Smooth muscle cell (in vitro differentiated cells): Measurements from ENCODE around the gene IL6ST. TPM values are rescaled to one million over a fixed set of nuclear protein-coding genes. Genes with fewer than 3 reads are reported as not detected.

Experiments used
- DNase-seq: peaks from one replicate; lab custom pipeline; 2025; ENCODE audit not compliant: unreplicated experiment; lab: John Stamatoyannopoulos, UW
- H2AFZ ChIP-seq: fragments of 200-600 bp; sonication (generic); 2 replicates; pipeline ENCODE4 v1.6.0; 2016; ENCODE audit warnings: antibody characterized with exemption, low read depth, mild to moderate bottlenecking
- H3F3A ChIP-seq: fragments of 200-600 bp; sonication (generic); 2 replicates; pipeline ENCODE4 v1.6.0; 2017; ENCODE audit warnings: antibody characterized with exemption, low read depth
- H3K27ac ChIP-seq: fragments of 200-600 bp; sonication (generic); 2 replicates; pipeline ENCODE4 v1.5.1; 2016; ENCODE audit warnings: low read depth, mild to moderate bottlenecking
- H3K27me3 ChIP-seq: fragments of 200-600 bp; sonication (generic); 2 replicates; pipeline ENCODE4 v1.6.1; 2016; ENCODE audit warnings: low read depth, mild to moderate bottlenecking
- H3K36me3 ChIP-seq: fragments of 200-600 bp; sonication (generic); 2 replicates; pipeline ENCODE4 v1.5.1; 2016; ENCODE audit warnings: low read depth
- H3K4me1 ChIP-seq: fragments of 200-600 bp; sonication (generic); 2 replicates; pipeline ENCODE4 v1.5.1; 2016; ENCODE audit warnings: low read depth
- H3K4me2 ChIP-seq: fragments of 200-600 bp; sonication (generic); 2 replicates; pipeline ENCODE4 v1.6.0; 2016; ENCODE audit warnings: mild to moderate bottlenecking
- H3K4me3 ChIP-seq: fragments of 200-600 bp; sonication (generic); 2 replicates; pipeline ENCODE4 v1.5.1; 2016; ENCODE audit warnings: mild to moderate bottlenecking
- H3K79me2 ChIP-seq: fragments of 200-600 bp; sonication (generic); 2 replicates; pipeline ENCODE4 v1.6.0; 2016; ENCODE audit warnings: low read depth, mild to moderate bottlenecking
- H3K9ac ChIP-seq: fragments of 200-600 bp; sonication (generic); 2 replicates; pipeline ENCODE4 v1.6.0; 2016; ENCODE audit warnings: low read depth
- H3K9me3 ChIP-seq: fragments of 200-600 bp; sonication (generic); replicated peaks from 2 replicates; pipeline ENCODE4 v1.5.1; 2016; ENCODE audit warnings: low read depth
- H4K20me1 ChIP-seq: fragments of 200-600 bp; sonication (generic); 2 replicates; pipeline ENCODE4 v1.6.0; 2016; ENCODE audit warnings: low read depth
- WGBS: methylation state at CpG from one replicate; pipeline ENCODE4 v1.1.7; 2016; ENCODE audit warnings: low lambda C conversion rate; 5-methylcytosine and 5-hydroxymethylcytosine counted together
- polyA plus RNA-seq: library from polyadenylated mRNA; unstranded; fragments of >200 nt; fragmentation: Nextera tagmentation; extraction: Ambion mirVana; gene quantifications from 2 replicates; pipeline ENCODE4 v1.2.1, GENCODE V29; 2016
- total RNA-seq: library from RNA; depleted of rRNA; stranded (reverse); fragments of >200 nt; gene quantifications from 2 replicates; pipeline ENCODE4 v1.2.3, GENCODE V29; 2014
- TF ChIP-seq, protein P1 (sequence below): fragments of 200-600 bp; sonication (generic); IDR thresholded peaks from 2 replicates; pipeline ENCODE4 v1.5.1; 2017; ENCODE audit warnings: borderline replicate concordance, mild to moderate bottlenecking, antibody characterized with exemption; ENCODE audit not compliant: insufficient read depth, poor library complexity, severe bottlenecking

Gene IL6ST
- total and polyA plus RNA-seq, 2 experiments from 2014 or later = 555 to 1,401 TPM

DNA sequence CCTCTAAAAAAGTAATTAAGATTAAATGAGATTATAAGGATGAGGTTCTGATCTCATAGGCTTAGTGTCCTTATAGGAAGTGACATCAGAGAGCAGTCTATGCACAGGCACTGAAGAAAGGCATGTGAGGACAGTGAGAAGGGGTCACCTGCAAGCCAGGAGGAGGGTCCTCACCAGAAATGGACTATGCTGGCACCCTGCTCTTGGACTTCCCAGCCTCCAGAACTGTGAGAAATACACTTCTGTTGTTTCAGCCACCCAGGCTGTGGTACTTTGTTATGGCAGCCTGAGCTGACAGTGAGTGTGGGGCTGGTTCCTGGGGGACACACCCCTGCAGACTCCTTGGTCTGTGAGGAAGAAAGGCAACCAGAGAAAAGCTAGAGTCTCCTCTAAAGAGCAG lies 34.7 kb upstream of the IL6ST start:
- H2AFZ ChIP-seq = no peak overlapping the region
- H3K4me1 ChIP-seq = no peaks in the 10 kb centered on the region
- H3K27me3 ChIP-seq = no peaks in the 10 kb centered on the region
- DNase-seq = no peak
- H3K4me3 ChIP-seq = no peak overlapping the region
- H3K9me3 ChIP-seq = no peaks in the 10 kb centered on the region
- H3K27ac ChIP-seq = no peak overlapping the region
- H4K20me1 ChIP-seq = no peaks in the 10 kb centered on the region
- no peak overlapping the region for H3K9ac ChIP-seq
- no peaks in the 10 kb centered on the region for H3K36me3 ChIP-seq
- no peak overlapping the region for H3K4me2 ChIP-seq
- TF ChIP-seq, protein P1, sequence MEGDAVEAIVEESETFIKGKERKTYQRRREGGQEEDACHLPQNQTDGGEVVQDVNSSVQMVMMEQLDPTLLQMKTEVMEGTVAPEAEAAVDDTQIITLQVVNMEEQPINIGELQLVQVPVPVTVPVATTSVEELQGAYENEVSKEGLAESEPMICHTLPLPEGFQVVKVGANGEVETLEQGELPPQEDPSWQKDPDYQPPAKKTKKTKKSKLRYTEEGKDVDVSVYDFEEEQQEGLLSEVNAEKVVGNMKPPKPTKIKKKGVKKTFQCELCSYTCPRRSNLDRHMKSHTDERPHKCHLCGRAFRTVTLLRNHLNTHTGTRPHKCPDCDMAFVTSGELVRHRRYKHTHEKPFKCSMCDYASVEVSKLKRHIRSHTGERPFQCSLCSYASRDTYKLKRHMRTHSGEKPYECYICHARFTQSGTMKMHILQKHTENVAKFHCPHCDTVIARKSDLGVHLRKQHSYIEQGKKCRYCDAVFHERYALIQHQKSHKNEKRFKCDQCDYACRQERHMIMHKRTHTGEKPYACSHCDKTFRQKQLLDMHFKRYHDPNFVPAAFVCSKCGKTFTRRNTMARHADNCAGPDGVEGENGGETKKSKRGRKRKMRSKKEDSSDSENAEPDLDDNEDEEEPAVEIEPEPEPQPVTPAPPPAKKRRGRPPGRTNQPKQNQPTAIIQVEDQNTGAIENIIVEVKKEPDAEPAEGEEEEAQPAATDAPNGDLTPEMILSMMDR = no peak
- no peaks in the 10 kb centered on the region for H3F3A ChIP-seq
- H3K79me2 ChIP-seq = no peaks in the 10 kb centered on the region

DNA sequence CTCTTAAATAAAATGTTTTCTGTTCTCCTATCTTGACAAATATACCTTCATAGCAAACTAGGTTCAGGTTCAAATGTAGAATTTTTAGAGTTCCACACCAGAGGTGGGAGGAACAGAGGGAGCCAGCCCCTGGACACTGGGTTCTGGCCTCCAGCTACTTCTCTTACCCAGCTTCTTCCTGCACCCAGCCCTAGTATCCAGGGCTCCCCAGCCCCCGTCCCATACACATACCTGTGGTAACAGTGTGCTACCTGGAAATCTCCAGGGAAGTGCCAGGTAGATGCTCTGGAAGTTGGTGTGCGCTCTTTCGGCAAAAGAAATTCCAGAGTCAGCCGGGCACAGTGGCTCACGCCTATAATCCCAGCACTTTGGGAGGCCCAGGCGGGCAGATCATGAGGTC lies 33.9 kb upstream of the IL6ST start:
- no peaks in the 10 kb centered on the region for H4K20me1 ChIP-seq
- H3K4me2 ChIP-seq = no peak overlapping the region
- no peak overlapping the region for H3K27ac ChIP-seq
- no peaks in the 10 kb centered on the region for H3K36me3 ChIP-seq
- H3K4me3 ChIP-seq = no peak overlapping the region
- H3K79me2 ChIP-seq = no peaks in the 10 kb centered on the region
- H3K27me3 ChIP-seq = no peaks in the 10 kb centered on the region
- H3F3A ChIP-seq = no peaks in the 10 kb centered on the region
- no peaks in the 10 kb centered on the region for H3K9me3 ChIP-seq
- DNase-seq = no peak
- TF ChIP-seq, protein P1 = no peak
- no peak overlapping the region for H3K9ac ChIP-seq
- H3K4me1 ChIP-seq = no peaks in the 10 kb centered on the region
- 97% methylated on average over 6 of the region's 6 CpGs for WGBS
- no peak overlapping the region for H2AFZ ChIP-seq

DNA sequence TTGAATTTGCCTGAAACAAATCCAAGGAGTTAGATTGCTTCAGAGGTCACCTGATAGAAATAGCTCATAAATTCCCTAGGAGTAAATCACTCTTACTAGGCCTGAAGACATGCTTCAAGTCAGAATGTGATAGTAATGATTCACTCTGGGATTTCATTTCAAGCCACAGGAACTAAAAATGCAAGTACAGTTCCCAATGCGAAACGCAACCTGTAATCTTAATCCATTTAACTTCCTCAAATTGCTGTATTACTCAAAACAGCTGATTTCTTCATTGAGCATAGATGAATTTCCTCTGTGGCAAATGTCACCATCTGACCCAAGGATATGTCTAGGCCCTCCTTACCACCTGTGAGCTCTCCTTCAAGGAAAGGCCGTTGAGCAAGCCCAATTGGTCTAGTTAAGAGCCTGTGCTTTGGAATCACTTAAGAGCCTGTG lies 32.1 kb upstream of the IL6ST start:
- no peaks in the 10 kb centered on the region for H3K4me1 ChIP-seq
- DNase-seq = no peak
- no peaks in the 10 kb centered on the region for H3F3A ChIP-seq
- peak overlapping the region; percentile 5 for H3K27ac ChIP-seq
- H3K4me2 ChIP-seq = no peak overlapping the region
- H4K20me1 ChIP-seq = no peaks in the 10 kb centered on the region
- no peak overlapping the region for H3K9ac ChIP-seq
- H3K4me3 ChIP-seq = no peak overlapping the region
- no peaks in the 10 kb centered on the region for H3K9me3 ChIP-seq
- 53% methylated on average over 3 of the region's 3 CpGs for WGBS
- no peaks in the 10 kb centered on the region for H3K36me3 ChIP-seq
- H3K27me3 ChIP-seq = no peaks in the 10 kb centered on the region
- no peaks in the 10 kb centered on the region for H3K79me2 ChIP-seq
- H2AFZ ChIP-seq = no peak overlapping the region
- TF ChIP-seq, protein P1 = no peak

DNA sequence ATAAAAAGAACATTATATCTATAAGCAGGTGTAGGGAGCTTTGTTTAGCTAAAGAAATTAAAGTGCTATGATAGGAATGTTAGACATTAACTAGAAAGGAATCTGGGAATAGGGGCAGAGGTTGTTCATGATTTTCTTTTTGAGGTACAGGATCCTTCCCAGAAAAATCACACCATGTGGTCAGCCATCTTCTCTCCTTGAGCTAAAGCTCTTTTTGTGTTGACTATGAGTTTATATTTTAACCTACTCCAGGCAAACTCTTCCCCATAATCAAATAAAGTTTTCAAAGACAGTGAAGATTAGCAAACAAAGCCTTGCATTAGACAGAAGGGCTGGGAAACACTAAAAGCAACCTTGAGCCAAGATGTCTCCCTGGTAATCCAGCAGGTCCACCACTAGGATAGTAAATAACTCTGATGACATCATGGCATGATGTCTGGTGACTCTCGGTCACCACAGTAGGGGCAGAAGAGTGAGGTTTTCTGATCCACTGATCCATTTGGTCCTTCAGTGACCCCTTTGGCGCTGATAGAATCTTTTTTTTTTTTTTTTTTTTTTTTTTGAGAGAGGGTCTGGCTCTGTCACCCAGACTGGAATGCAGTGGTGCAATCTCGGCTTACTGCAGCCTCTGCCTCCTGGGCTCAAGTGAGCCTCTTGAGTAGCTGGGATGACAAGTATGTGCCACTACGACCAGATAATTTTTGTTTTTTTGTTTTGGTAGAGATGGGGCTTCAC lies 30.6 kb upstream of the IL6ST start:
- Histone ChIP-seq H3K4me3 (no peak overlapping the region), H2AFZ (no peak overlapping the region), H3K9ac (no peak overlapping the region), H3K36me3 (no peaks in the 10 kb centered on the region), H3K27ac (peak overlapping the region; percentile 64), H3F3A (no peaks in the 10 kb centered on the region), H3K27me3 (no peaks in the 10 kb centered on the region), H3K4me2 (peak overlapping the region; percentile 7), H3K9me3 (no peaks in the 10 kb centered on the region), H3K4me1 (no peaks in the 10 kb centered on the region), H4K20me1 (no peaks in the 10 kb centered on the region), H3K79me2 (no peaks in the 10 kb centered on the region)
- TF ChIP-seq, protein P1 = no peak
- 32% methylated on average over 4 of the region's 4 CpGs for WGBS
- no peak for DNase-seq
